HepG2 (cell line): ENCODE measurements around the gene KCNK17. TPM values are rescaled to one million over a fixed set of nuclear protein-coding genes. Genes with fewer than 3 reads are reported as not detected.

Experiments
- AHDC1 ChIP-seq: sonication (generic); formaldehyde crosslinking; IDR thresholded peaks from 2 replicates; pipeline ENCODE4 v1.5.1; 2020; ENCODE audit warnings: mild to moderate bottlenecking, missing genetic modification reagents, borderline replicate concordance
- ATF7-NPFF ChIP-seq: sonication (generic); formaldehyde crosslinking; IDR thresholded peaks from 2 replicates; pipeline ENCODE4 v1.8.1; 2023; ENCODE audit warnings: mild to moderate bottlenecking, low read depth, missing genetic modification reagents, moderate library complexity
- DZIP1 ChIP-seq: sonication (generic); formaldehyde crosslinking; IDR thresholded peaks from 2 replicates; pipeline ENCODE4 v1.5.0; 2020; ENCODE audit warnings: mild to moderate bottlenecking, missing genetic modification reagents
- HDAC2 ChIP-seq: sonication (generic); formaldehyde crosslinking; IDR thresholded peaks from 2 replicates; pipeline ENCODE4 v1.4.0; 2020; ENCODE audit warnings: missing genetic modification reagents
- SNAPC4 ChIP-seq: sonication (generic); formaldehyde crosslinking; IDR thresholded peaks from 2 replicates; pipeline ENCODE4 v1.4.0; 2020; ENCODE audit warnings: mild to moderate bottlenecking, missing genetic modification reagents
- SP140L ChIP-seq: sonication (generic); formaldehyde crosslinking; IDR thresholded peaks from 2 replicates; pipeline ENCODE4 v1.4.0; 2020; ENCODE audit warnings: missing genetic modification reagents, borderline replicate concordance
- THYN1 ChIP-seq: sonication (generic); formaldehyde crosslinking; IDR thresholded peaks from 2 replicates; pipeline ENCODE4 v1.8.1; 2023; ENCODE audit warnings: low read depth, mild to moderate bottlenecking, moderate library complexity, missing genetic modification reagents, borderline replicate concordance
- YEATS2 ChIP-seq: sonication (generic); formaldehyde crosslinking; IDR thresholded peaks from 2 replicates; pipeline ENCODE4 v1.4.0; 2020; ENCODE audit warnings: missing genetic modification reagents, borderline replicate concordance
- ZFP36 ChIP-seq: fragments of 150-350 bp; IDR thresholded peaks from 2 replicates; pipeline ENCODE4 v1.6.1; 2018; ENCODE audit warnings: borderline replicate concordance, low read length, low read depth; ENCODE audit not compliant: partially characterized antibody
- ZNF160 ChIP-seq: sonication (generic); formaldehyde crosslinking; IDR thresholded peaks from 2 replicates; pipeline ENCODE4 v1.8.0; 2022; ENCODE audit warnings: mild to moderate bottlenecking, inconsistent platforms, missing genetic modification reagents
- ZNF432 ChIP-seq: sonication (generic); formaldehyde crosslinking; IDR thresholded peaks from 2 replicates; pipeline ENCODE4 v1.5.0; 2020; ENCODE audit warnings: missing genetic modification reagents, mild to moderate bottlenecking, borderline replicate concordance
- ZNF570 ChIP-seq: sonication (generic); formaldehyde crosslinking; IDR thresholded peaks from 2 replicates; pipeline ENCODE4 v1.4.0; 2020; ENCODE audit warnings: mild to moderate bottlenecking, missing genetic modification reagents, borderline replicate concordance
- ZSCAN20 ChIP-seq: sonication (generic); formaldehyde crosslinking; IDR thresholded peaks from 2 replicates; pipeline ENCODE4 v1.4.0; 2020; ENCODE audit warnings: missing genetic modification reagents, mild to moderate bottlenecking, borderline replicate concordance
- ZSCAN22 ChIP-seq: sonication (generic); formaldehyde crosslinking; IDR thresholded peaks from 2 replicates; pipeline ENCODE4 v1.4.0; 2020; ENCODE audit warnings: mild to moderate bottlenecking, missing genetic modification reagents
- polyA plus RNA-seq, 8 experiments: library from polyadenylated mRNA; depleted of rRNA in 3 of 8; stranded (reverse) in 7 of 8; unstranded in 1 of 8; fragments of >200 nt; fragmentation: Illumina TruSeq in 4 of 8; extraction: Trizol in 4 of 8; gene quantifications; 2 replicates each; pipeline versions ENCODE4 v1.2.1 to v1.2.3, GENCODE V29; 2011 to 2016; ENCODE audit warnings: low read depth in 4 of 8, missing spikeins in 1 of 8, mixed read lengths in 1 of 8; ENCODE audit not compliant: insufficient read depth in 1 of 8
- total RNA-seq, 5 experiments: library from RNA; depleted of rRNA; stranded (reverse); fragments of >200 nt; fragmentation: Illumina TruSeq; extraction: Trizol; gene quantifications; 2 replicates each; pipeline ENCODE4 v1.2.3, GENCODE V29; 2016; ENCODE audit warnings: low read depth in 1 of 5
- TF ChIP-seq, protein P1 (sequence below): IDR thresholded peaks from 2 replicates; pipeline ENCODE4 v1.6.1; 2012; ENCODE audit warnings: inconsistent platforms

KCNK17 gene
- total and polyA plus RNA-seq, 2 of the 13 experiments (the other 11 are each of a cell fraction or from before 2014, with no cell fraction given): not detected

- TF ChIP-seq SP140L (CRISPR knock-in tag): no peak
- TF ChIP-seq THYN1 (CRISPR knock-in tag): no peak
- TF ChIP-seq ZSCAN20 (CRISPR knock-in tag): no peak
- TF ChIP-seq ZSCAN22 (CRISPR knock-in tag): no peak
- TF ChIP-seq AHDC1: no peak
- TF ChIP-seq DZIP1 (CRISPR knock-in tag): no peak
- TF ChIP-seq HDAC2: no peak
- TF ChIP-seq, protein P1, sequence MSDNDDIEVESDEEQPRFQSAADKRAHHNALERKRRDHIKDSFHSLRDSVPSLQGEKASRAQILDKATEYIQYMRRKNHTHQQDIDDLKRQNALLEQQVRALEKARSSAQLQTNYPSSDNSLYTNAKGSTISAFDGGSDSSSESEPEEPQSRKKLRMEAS: no peak
- no peak for TF ChIP-seq SNAPC4 (CRISPR knock-in tag)
- TF ChIP-seq ZNF570 (CRISPR knock-in tag): no peak
- no peak for TF ChIP-seq ATF7-NPFF (CRISPR knock-in tag)
- TF ChIP-seq YEATS2: peak; percentile 47; the same call in 1 of the 2 replicates
- no peak for TF ChIP-seq ZNF432 (CRISPR knock-in tag)
- no peak for TF ChIP-seq ZFP36
- TF ChIP-seq ZNF160: no peak
These were observed 11.4 kb downstream of the KCNK17 start (continued) for GRCh38 chr6:39302669-39303424.
